ENCODE results near the gene SPEF2. TPM values are rescaled to one million over a fixed set of nuclear protein-coding genes. Genes with fewer than 3 reads are reported as not detected.

SPEF2 gene
- total RNA-seq, 1 donor from 2014 or later = 0.96 TPM

DNA sequence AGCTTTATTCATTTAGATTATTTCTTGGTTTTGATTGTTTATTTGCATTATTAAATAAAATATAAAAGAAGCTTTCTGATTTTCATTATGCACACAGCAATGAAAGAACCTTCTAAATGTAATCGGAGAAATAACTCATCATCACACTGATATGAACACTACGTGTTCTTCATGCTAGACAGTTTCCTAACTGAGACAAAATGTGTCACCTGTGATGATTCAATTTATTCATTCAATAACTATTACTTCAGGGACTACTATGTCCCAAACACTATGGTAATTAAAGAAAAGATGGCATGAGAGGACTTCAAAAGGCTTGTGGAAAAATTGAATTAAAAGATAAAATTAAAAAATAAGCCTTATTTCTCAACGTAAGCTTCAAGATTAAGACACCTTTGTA lies 118.1 kb downstream of the SPEF2 start:
- DNase-seq = no peak
- H3K27me3 Mint-ChIP-seq (ENCODE audit: unreplicated experiment) = peaks cover 2% of the 10 kb centered on the region

DNA sequence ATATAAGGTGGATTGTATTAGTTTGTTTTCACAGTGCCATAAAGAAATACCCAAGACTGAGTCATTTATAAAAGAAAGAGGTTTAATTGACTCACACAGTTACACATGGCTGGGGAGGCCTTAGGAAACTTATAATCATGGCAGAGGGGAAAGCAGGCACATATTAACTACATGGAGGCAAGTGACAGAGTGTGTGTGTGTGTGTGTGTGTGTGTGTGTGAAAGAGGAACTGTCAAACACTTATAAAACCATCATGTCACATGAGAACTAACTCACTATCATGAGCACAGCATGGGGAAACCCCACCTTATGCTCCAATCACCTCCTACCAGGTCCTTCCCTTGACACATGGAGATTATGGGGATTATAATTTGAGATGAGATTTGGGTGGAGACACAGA lies 118.6 kb downstream of the SPEF2 start:
- no peaks in the 10 kb centered on the region for H3K36me3 Mint-ChIP-seq (ENCODE audit: unreplicated experiment)
- peaks cover 2% of the 10 kb centered on the region for H3K27me3 Mint-ChIP-seq (ENCODE audit: unreplicated experiment)
- TF ChIP-seq, protein P1, sequence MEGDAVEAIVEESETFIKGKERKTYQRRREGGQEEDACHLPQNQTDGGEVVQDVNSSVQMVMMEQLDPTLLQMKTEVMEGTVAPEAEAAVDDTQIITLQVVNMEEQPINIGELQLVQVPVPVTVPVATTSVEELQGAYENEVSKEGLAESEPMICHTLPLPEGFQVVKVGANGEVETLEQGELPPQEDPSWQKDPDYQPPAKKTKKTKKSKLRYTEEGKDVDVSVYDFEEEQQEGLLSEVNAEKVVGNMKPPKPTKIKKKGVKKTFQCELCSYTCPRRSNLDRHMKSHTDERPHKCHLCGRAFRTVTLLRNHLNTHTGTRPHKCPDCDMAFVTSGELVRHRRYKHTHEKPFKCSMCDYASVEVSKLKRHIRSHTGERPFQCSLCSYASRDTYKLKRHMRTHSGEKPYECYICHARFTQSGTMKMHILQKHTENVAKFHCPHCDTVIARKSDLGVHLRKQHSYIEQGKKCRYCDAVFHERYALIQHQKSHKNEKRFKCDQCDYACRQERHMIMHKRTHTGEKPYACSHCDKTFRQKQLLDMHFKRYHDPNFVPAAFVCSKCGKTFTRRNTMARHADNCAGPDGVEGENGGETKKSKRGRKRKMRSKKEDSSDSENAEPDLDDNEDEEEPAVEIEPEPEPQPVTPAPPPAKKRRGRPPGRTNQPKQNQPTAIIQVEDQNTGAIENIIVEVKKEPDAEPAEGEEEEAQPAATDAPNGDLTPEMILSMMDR (IDR thresholded peaks at IDR 0.05; ENCODE audit: partially characterized antibody, unreplicated experiment) = no peak
- no peaks in the 10 kb centered on the region for H3K4me1 Mint-ChIP-seq (ENCODE audit: low read depth, unreplicated experiment)
- no peak overlapping the region for H3K27ac Mint-ChIP-seq (ENCODE audit: unreplicated experiment)
- no peaks in the 10 kb centered on the region for H3K9me3 Mint-ChIP-seq (ENCODE audit: unreplicated experiment)
- no peak for DNase-seq
- no peak overlapping the region for H3K4me3 Mint-ChIP-seq (ENCODE audit: unreplicated experiment)

More for the DNA sequence above, 118.1 kb downstream of the SPEF2 start:
- TF ChIP-seq, protein P1 (IDR thresholded peaks at IDR 0.05; ENCODE audit: partially characterized antibody, unreplicated experiment) = no peak
- Mint-ChIP-seq H3K36me3 (ENCODE audit: unreplicated experiment) (no peaks in the 10 kb centered on the region), H3K27ac (ENCODE audit: unreplicated experiment) (no peak overlapping the region), H3K4me3 (ENCODE audit: unreplicated experiment) (no peak overlapping the region), H3K4me1 (ENCODE audit: low read depth, unreplicated experiment) (no peaks in the 10 kb centered on the region), H3K9me3 (ENCODE audit: unreplicated experiment) (no peaks in the 10 kb centered on the region)

DNA sequence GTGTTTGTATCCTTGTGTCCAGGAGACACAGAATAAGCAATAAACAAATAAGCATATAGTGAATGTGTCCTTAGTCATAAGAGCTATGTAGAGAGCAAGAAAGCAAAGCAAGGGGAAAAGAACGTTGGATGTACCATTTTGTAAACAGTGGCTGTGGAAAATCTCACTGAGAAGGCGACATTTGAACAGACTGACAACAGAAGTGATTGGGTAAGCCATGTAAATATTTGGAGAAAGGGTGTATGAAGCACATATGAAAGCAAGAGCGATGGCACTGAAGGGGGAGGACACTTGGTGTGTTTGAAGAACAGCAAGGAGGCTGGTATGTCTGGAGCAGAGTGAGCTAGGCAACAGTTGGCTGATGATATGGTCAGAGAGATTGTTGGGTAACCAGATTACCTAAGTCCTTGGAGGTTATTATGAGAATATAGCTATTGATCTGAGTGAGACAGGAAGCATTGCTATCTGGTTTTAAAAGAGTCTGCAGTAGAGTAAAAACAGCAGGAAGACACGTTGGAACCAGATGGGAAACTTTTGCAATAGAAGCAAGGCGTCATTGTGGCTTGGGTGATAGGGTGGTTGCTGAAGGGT lies 123.6 kb downstream of the SPEF2 start:
- H3K36me3 Mint-ChIP-seq (ENCODE audit: unreplicated experiment) = no peaks in the 10 kb centered on the region
- TF ChIP-seq, protein P1 (IDR thresholded peaks at IDR 0.05; ENCODE audit: partially characterized antibody, unreplicated experiment) = no peak
- peaks cover 2% of the 10 kb centered on the region for H3K27me3 Mint-ChIP-seq (ENCODE audit: unreplicated experiment)
- DNase-seq = no peak
- H3K27ac Mint-ChIP-seq (ENCODE audit: unreplicated experiment) = no peak overlapping the region
- no peaks in the 10 kb centered on the region for H3K9me3 Mint-ChIP-seq (ENCODE audit: unreplicated experiment)
- H3K4me1 Mint-ChIP-seq (ENCODE audit: low read depth, unreplicated experiment) = no peaks in the 10 kb centered on the region
- H3K4me3 Mint-ChIP-seq (ENCODE audit: unreplicated experiment) = no peak overlapping the region

DNA sequence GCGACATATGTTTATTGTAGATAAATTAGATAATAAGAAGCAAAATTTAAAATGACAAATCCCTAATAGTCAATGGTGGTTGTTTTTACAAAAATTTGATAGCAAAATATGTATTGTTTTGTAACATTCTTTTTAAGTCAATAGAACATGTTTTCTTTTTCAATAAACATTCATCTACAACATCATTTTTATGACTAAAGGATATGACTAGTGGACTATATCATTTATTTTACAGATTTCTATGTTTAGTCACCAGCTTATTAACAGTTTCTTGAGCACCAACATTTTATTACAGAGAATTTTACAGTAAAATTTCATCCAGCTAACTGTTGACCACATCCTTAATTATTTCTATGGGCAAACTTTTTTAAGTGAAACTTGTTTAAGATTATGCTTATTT lies 124.3 kb downstream of the SPEF2 start:
- Mint-ChIP-seq H3K27me3 (ENCODE audit: unreplicated experiment) (peaks cover 2% of the 10 kb centered on the region), H3K27ac (ENCODE audit: unreplicated experiment) (no peak overlapping the region), H3K4me3 (ENCODE audit: unreplicated experiment) (no peak overlapping the region), H3K9me3 (ENCODE audit: unreplicated experiment) (no peaks in the 10 kb centered on the region), H3K36me3 (ENCODE audit: unreplicated experiment) (no peaks in the 10 kb centered on the region), H3K4me1 (ENCODE audit: low read depth, unreplicated experiment) (no peaks in the 10 kb centered on the region)
- DNase-seq = no peak
- TF ChIP-seq, protein P1 (IDR thresholded peaks at IDR 0.05; ENCODE audit: partially characterized antibody, unreplicated experiment) = no peak

- TF ChIP-seq, protein P1 (IDR thresholded peaks at IDR 0.05; ENCODE audit: partially characterized antibody, unreplicated experiment) = no peak
- no peaks in the 10 kb centered on the region for H3K36me3 Mint-ChIP-seq (ENCODE audit: unreplicated experiment)
- no peak overlapping the region for H3K27ac Mint-ChIP-seq (ENCODE audit: unreplicated experiment)
- no peaks in the 10 kb centered on the region for H3K4me1 Mint-ChIP-seq (ENCODE audit: low read depth, unreplicated experiment)
- DNase-seq = no peak
- H3K9me3 Mint-ChIP-seq (ENCODE audit: unreplicated experiment) = peaks cover 3% of the 10 kb centered on the region
- H3K27me3 Mint-ChIP-seq (ENCODE audit: unreplicated experiment) = peaks cover 4% of the 10 kb centered on the region
- H3K4me3 Mint-ChIP-seq (ENCODE audit: unreplicated experiment) = no peak overlapping the region
These were observed 126.0 kb downstream of the SPEF2 start for GRCh38 chr5:35743644-35744043.

Data from glutamatergic neuron (in vitro differentiated cells).